COLO668 (cell line): ENCODE results near the gene CLMN.
"Not testable (repeated sequence)": the region's sequence is repeated elsewhere in the genome, so short reads cannot be mapped to it uniquely, and the experiment has no call there.

ENCODE experiments used
- DNase-seq: peaks from one replicate; lab custom pipeline; 2025; ENCODE audit not compliant: unreplicated experiment; lab: John Stamatoyannopoulos, UW

The CLMN gene

DNA sequence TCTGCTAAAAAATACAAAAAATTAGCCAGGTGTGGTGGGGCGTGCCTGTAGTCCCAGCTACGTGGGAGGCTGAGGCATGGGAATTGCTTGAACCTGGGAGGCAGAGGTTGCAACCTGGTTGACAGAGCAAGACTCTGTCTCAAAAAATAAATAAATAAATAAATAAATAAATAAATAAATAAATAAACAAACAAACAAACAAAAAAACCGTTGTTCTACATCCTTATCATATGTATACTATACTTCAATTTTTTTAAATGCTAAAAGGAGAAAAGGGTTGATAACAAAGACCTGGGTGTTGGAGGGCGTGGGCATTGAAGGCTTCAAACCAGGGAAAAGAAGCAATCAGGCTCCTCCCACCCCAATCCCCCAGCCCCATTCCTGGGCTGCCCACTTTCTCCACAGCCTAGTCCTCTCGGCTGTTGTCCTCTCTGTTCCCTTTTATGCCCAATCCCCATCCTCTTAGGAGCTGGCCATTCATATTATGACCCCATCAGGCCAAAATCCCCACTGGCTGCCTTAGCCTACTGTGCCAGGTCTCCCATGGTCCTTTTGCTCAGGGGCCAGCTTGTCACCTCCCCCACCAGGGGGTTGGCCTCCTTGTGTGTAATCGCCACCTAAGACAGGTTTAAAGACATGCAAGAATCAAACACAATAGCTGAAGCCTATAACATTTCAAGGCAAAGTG is 30.2 kb downstream of the CLMN start:
- no peak for DNase-seq

DNA sequence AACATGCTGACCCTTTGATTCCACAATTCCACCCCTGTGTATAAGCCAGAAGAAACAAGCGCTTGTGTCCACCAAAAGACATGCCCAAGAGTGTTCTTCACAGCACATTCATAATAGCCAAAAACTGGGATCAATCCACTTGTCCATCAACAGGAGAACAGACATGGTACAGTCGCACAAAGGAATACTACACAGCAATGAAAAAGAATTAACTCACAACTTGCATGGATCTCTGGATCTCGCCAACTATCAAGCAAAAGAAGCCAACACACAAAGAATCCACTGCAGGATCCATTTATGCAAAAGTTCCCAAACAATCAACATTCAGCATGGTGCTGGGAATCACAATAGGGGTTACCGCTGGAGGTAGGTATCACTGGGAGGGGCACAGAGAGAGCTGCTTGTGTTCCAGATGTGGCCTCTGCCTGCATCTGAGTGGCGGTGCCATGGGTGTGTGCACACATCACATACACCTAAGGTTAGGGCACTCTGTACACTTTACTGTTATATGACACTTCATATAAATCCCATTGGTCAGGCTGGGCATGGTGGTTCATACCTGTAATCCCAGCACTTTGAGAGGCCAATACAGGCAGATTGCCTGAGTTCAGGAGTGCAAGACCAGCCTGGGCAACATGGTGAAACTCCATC is 30.9 kb downstream of the CLMN start:
- no peak for DNase-seq

DNA sequence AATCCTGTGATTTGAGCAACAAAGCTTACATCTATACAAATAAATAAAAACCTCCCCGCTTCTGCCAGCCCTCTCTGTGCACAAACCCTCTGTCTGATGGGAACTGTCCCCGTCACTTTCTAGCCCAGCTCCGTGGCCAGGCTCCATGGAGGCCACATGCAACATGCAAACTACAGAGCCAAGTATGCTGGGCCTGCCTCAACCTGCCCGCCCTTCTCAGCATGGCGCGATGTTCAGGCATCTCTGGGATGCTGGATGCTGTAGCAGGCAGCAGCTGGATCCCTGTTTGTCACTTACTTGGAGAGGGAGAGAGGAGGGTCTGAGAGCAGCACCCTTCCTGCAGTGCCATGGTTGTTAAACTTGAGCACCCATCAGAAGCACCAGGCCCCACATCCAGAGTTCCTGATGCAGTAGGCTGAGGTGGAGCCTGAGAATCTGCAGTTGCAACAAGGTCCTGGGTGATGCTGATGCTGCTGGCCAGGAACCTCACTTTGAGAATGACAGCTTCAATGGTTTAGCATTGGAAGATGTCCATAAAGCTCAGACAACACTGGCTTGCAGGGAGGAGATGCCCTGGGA is 32.4 kb downstream of the CLMN start:
- peak; percentile 44 for DNase-seq

DNA sequence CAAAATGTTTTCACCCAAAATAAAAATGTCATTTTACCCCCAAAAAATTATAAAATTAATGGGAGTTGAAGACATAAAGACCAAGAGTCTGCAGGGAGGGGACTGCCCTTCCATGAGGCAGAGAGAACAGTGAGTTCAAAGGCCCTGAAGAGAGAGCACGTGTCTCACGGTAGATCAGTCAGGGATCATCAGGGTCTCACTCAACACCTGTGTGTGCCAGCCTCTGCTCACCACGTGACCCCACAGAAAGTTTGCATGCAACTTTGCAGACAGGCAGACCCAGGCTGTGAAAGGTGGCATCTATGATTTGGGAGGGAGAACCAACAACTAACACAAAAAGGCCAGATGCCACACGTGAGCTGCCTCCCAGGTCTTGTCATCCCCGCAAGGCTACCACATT is 33.1 kb downstream of the CLMN start:
- no peak for DNase-seq

DNA sequence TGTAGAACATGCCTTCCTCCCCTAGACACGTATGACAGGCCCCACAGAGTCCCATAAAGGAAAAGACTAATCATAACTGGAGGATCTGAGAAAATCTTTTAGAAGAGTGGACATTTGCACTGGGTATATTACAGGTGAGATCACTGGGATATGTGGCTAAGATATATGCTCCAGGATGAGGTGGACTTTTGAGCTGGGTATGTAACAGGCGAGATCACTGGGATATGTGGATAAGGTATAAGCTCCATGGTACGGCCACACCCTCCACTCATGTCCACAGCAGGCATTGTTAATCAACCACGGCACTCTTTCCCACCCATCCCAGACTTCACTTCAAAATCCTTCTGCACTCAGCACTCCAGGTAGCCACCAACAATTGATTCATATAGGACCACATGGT is 34.1 kb downstream of the CLMN start:
- no peak for DNase-seq

DNA sequence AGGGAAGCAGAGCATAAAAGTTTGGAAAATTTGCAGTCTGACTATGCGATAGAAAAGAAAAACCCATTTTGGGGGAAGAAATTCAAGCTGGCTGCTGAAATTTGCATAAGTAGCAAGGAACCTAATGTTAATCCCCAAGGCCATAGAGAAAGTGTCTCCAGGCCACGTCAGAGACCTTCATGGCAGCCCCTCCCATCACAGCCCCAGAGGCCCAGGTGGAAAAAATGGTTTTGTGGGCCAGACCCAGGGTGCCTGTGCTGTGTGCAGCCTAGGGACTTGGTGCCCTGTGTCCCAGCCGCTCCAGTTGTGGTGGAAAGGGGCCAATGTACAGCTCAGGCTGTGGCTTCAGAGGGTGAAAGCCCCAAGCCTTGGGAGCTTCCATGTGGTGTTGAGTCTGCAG is 35.9 kb downstream of the CLMN start:
- not testable (repeated sequence) for DNase-seq

DNA sequence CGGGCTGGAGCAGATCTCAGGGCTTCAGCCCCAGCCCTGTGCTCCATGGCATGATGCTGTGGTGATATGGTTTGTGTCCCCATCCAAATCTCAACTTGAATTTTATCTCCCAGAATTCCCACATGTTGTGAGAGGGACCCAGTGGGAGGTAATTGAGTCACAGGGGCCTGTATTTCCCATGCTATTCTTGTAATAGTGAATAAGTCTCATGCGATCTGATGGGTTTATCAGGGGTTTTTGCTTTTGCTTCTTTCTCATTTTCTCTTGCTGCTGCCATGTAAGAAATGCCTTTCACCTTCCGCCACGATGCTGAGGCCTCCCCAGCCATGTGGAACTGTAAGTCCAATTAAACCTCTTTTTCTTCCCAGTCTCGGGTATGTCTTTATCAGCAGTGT is 36.7 kb downstream of the CLMN start:
- not testable (repeated sequence) for DNase-seq

DNA sequence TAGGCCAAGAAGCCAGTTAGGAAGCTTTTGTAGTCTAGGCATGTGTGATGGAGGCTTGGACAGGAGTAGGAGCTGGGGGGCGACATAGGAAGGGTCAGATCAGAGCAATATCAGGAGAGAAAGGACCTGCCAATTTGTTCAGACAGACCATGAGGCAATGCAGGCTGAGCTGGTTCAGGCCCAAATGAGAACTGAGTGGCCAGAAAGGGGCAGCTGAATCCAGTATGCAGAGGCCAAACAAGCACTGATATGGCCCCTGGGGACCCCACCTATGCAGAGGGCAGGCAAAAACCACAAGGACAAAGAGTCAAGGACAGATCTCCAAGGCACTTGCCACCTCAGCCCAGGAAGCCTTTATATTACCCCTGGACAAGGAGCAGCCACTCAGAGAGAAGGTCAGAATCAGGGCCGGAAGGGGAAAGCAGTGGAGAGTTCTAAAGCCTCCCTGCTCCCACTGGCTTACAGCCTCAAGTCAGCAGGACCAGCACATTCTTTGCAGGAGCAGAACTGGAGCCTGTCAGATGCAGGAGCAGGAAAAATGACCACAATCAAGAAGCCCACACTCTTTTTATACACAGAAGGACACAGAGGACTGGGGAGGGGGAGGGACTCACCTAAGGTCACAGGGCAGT is 37.2 kb downstream of the CLMN start:
- DNase-seq: no peak

DNA sequence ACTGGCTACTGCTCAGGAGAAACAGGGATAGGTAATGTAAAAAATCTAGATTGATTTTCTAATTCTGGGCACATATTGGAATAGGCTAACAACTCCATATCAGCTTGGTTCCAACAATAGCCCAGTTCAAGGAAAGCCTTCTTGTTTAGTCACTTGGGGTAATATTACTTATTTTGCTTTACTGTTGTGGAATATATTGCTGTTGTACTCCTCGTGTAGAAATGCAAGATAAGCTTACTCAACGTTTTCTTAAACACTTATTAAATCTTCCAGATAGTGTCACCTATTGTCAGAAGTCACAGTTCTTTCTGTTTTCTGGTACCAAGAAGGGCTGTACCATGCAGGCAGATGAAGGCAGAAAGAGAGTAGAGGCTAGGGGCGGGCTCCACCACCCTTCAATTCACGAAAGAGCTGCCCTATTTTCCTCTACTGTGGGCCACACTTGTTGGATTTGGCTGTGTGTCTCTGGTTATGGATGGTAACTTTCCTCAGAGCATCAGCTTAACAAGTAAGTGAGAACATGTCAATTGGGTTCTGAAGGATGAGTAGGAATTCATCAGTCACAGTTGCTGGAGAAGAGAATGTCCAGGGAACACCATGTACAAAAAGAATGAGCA is 38.0 kb downstream of the CLMN start:
- DNase-seq: no peak

DNA sequence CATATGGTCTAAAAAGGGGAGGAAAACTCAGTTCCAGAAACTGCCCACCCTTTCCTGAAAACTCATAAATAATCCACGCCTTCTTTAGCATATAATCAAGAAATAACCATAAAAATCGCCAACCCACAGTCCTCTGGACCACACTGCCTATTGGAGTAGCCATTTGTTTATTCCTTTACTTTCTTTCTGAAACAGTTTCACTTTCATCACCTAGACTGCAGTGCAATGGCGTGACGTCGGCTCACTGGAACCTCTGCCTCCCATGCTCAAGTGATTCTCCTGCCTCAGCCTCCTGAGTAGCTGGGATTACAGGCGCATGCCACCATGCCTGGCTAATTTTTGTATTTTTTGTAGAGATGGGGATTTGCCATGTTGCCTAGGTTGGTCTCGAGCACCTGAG is 44.2 kb downstream of the CLMN start:
- no peak for DNase-seq

DNA sequence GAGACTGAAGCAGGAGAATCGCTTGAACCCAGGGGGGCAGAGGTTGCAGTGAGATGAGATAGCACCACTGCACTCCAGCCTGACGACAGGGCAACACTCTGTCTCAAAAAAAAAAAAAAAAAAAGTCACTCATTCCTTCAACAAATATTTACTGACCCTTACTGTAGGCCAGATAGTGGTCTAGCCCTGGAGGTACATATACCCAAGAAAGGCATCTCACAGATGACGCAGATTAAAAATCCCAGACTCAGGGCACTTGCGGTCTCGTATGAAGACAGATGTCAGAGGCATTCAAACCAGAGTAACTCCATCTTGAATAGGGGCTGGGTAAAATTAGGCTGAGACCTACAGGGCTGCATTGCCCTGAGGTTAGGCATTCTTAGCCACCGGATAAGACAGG is 44.8 kb downstream of the CLMN start:
- DNase-seq: no peak

DNA sequence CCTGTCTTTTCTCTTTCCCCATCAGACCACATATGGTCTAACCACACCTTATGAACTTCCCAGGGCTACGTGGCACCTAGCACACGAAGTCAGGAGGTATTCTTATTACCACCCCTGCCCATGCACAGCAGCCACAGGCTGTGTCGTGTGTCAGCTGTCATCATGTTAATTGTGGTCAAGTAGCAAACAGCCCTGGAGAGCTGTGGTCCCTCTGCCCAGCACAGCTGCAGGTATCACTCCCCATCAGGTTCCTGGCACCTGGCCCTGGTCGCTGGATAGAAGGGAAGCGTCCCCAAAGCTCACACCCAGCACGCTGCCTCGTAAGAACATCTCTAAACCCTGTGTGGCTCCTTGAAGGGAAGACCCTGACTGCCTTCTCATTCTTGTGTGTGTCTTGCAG is 45.4 kb downstream of the CLMN start:
- peak; percentile 87 for DNase-seq

DNA sequence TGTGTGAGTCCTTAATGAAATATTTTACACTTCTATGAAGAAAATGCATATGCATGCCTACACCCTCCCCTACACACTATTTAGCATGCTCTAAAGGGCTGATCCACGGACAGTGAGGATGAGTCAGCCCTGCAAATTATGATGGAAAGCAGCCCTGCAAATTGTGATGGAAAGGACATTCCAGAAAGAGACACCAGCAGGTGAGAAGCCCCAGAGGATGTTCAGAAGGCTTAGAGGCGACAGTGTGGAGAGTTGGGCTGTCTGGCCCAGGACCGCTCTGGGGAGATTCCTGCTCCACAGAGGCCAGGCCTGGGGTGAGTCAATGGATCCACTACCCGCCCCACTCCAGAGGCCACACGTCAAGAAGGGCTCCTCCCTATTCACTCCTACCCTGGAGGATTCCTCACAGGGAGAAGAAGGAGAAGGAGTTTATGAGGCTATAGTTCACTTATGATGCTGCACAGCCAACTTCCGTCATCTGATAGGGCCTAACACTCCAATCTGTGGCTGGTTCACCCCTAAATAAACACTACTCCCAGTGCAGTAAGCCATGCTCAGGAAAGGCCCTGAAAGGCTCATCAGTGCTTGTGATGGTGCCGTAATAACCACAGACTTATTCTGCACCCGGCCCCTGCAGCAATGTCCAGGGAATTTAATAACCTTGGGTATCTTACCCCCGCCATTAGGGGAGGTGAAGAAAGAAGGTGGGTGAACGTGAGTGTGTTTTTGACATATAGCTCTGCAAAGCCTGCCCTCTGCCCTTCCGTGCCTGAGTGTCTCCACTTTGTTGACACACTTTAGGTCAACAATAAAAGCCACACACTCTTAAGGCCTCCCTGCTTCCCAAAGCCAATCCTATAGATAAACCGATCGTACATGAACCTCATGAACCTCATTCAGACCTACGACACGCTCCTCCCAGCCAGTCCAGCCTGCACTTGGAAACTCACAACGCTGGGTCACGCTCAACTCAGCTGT is 46.4 kb downstream of the CLMN start:
- peak; percentile 80 for DNase-seq

DNA sequence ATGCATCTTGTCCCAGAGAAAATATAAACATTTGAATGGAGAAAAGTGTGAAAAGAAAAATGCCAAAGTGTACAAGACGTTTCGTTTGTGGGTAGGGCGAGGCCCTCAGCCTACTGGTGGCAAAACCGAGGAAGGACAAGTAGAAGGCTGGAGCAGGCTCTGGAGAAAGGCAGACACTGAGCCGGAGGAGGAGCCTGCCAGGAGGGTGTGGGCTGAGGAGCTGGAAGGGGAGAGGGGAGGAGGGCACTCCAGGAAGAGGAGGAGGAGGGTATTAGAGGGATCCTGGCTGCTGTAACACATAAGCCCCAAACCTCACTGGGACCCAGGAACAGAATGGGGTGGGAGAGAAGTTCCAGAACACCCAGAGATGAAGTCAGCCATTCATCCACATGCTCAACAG is 47.7 kb downstream of the CLMN start:
- no peak for DNase-seq

DNA sequence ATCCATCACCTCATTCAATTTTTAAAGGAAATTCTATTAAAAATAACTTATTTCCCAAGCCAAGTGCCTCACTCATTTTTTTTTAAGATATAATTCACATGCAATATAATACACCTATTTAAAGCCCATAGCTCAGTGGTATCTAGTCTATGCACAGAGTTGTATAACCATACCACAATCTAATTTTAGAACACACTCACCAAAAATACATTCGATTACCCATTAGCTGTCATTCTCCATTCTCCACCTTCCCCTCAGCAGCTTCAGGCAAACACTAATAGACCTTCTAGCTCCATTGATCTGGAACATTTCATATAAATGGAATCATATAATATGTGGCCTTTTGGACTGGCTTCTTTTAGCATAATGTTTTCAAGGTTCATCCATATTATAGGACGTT is 49.5 kb downstream of the CLMN start:
- DNase-seq: no peak

DNA sequence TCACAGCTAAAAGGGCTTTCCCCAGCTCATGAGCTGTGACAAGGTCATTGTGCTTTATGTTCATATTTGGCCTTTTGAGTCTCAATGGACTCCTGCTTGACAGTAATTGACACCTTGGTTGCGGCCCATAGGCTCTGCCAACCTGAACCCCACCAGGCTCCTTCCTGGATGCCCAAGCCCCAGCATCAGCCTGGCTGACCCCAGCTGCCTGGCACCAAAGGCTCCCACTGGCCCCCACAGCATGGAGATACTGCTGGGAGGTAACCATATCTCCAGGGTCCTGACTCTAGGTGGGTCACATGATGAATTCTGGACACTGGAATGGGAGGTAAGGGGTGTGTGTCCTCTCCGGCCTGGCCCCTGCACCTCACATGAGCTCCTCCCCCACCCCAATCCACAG is 50.2 kb downstream of the CLMN start:
- no peak for DNase-seq

DNA sequence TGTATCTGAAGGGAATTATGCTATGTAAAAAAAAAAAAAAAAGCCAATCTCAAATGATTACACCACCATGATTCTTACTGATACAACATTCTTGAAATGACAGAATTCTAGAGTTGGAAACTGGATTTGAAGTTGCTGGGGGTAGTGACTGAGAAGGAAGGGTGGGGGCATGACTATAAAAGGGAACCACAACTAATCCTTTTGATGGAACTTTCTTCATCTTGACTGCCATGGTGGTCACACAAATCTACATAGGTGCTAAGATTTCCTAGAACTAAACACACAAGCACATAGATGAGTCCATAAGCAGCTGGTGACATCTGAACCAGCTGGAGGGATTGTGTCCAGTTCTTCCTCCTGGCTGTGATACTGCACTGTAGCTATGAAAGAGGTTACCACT is 51.4 kb downstream of the CLMN start:
- no peak for DNase-seq

DNA sequence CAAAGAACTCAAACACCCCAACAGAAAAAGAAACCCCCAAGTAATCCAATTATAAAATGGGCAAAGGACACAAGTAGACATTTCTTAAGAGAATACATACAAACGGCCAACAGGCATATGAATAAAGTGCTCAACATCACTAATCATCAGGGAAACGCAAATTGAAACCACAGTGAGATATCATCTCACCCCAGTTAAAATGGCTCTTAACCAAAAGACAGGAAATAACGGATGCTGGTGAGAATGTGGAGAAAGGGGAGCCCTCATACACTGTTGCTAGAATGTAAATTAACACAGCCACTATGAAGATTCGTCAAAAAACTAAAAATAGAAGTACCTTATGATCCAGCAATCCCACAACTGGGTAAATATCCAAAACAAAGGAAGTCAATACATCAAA is 52.4 kb downstream of the CLMN start:
- DNase-seq: no peak

DNA sequence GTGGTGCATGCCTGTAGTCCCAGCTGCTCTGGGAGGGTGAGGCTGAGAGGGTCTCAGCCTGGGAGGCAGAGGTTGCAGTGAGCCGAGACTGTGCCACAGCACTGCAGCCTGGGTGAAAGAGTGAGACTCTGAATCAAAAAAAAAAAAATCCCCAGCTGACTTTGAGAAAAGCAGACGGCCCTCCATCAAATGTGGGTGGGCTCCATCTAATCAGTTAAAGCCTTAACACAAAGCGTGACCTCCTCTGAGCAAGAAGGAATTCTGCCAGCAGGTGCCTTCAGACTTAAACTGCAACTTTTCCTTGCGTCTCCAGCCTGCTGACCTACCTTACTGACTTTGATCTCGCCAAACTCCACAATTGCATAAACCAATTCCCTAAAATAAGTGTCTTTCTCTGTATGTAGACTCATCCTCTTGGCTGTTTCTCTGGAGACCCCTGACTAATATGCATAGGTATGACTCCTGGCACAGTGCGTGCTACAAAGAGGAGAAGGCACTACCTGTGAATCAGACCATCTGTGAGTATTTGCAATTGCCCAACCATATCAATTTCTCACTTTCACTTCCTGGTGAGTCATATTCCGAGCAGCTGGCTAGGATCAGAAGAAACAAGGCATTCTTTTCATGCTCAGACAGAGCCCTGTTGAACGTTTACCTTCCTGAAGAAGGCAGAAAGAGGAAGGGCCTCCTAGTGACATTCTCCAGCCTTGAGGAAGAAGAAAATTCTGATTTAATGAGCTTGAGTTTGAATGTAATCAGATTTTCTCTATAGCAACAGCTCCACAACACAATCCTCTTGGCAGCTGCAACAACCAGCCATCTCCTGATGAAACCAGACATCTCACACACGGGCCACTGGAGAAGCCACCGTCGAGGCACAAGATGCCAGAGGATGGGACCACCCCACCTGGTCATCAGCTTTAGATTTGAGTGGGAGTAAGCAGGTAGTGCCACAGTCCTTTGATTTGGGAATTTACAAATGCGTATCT is 54.3 kb downstream of the CLMN start:
- peak; percentile 81 for DNase-seq
